Measurements from ENCODE around the gene PACRGL. TPM values are rescaled to one million over a fixed set of nuclear protein-coding genes. Genes with fewer than 3 reads are reported as not detected.
A peak's percentile ranks its signal among the peaks of the same experiment; 100 is the strongest.

The PACRGL gene
- total RNA-seq, 1 experiment from 2014 or later, result 34.9 TPM

GRCh38 chr4:20687864-20688263 lies 12.4 kb upstream of the PACRGL start:
- intact Hi-C loops (cut with micrococcal nuclease; ENCODE audit: unreplicated experiment), result loop anchor here (10.0 kb wide), 1 partner anchor 1463 kb away; no protein-coding TSS in a partner anchor
- POLR2A ChIA-PET (ENCODE audit: low non-redundant PET), result no interaction called here
- no peak for DNase-seq (ENCODE audit: low spot score)
- Histone ChIP-seq H3K27me3 (replicated peaks; ENCODE audit: insufficient read depth, low read depth, low read length, poor library complexity) (no peaks in the 10 kb centered on the region), H3K27ac (ENCODE audit: low read depth, low read length, poor library complexity, severe bottlenecking) (no peak overlapping the region), H3K36me3 (ENCODE audit: insufficient read depth, low read length, poor library complexity, severe bottlenecking) (no peaks in the 10 kb centered on the region), H3K4me1 (ENCODE audit: insufficient read depth, low read length, poor library complexity, severe bottlenecking) (no peaks in the 10 kb centered on the region), H3K9me3 (ENCODE audit: low read depth, low read length, poor library complexity, severe bottlenecking) (no peaks in the 10 kb centered on the region), H3K4me3 (ENCODE audit: low read depth, low read length, poor library complexity, severe bottlenecking) (no peak overlapping the region)
- BruUV-seq (replicated peaks), result no TSS peak
- CTCF ChIA-PET, result interaction anchor here (0.5 to 0.7 kb wide), 2 partner anchors 148 to 259 kb away, joined by 4 to 5 read pairs; no protein-coding TSS in a partner anchor
- no peak for TF ChIP-seq EZH2 (IDR thresholded peaks at IDR 0.05; ENCODE audit: borderline replicate concordance, low read depth, low read length, poor library complexity, severe bottlenecking)
- TF ChIP-seq, protein P1, sequence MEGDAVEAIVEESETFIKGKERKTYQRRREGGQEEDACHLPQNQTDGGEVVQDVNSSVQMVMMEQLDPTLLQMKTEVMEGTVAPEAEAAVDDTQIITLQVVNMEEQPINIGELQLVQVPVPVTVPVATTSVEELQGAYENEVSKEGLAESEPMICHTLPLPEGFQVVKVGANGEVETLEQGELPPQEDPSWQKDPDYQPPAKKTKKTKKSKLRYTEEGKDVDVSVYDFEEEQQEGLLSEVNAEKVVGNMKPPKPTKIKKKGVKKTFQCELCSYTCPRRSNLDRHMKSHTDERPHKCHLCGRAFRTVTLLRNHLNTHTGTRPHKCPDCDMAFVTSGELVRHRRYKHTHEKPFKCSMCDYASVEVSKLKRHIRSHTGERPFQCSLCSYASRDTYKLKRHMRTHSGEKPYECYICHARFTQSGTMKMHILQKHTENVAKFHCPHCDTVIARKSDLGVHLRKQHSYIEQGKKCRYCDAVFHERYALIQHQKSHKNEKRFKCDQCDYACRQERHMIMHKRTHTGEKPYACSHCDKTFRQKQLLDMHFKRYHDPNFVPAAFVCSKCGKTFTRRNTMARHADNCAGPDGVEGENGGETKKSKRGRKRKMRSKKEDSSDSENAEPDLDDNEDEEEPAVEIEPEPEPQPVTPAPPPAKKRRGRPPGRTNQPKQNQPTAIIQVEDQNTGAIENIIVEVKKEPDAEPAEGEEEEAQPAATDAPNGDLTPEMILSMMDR (conservative IDR thresholded peaks at IDR 0.05; ENCODE audit: low read depth, low read length), result no peak

DNA sequence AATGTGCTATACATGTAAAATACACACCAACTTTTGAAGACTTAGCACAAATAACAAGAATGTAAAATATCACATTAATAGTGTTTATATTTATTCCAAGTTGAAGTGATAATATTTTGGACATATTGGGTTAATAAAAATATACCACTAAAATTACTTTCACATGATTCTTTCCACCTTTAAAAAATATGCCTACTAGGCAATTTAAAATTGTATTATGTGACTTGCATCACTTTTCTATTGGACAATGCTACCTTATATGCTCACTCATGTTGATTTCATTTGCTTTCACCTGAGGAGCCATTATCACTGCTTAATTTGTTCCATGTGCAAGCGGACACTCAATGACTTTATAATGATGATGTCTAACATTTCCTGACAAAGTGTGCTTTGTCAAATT lies 3.4 kb upstream of the PACRGL start:
- no peaks in the 10 kb centered on the region for H3K9me3 ChIP-seq (ENCODE audit: low read depth, low read length, poor library complexity, severe bottlenecking)
- H3K36me3 ChIP-seq (ENCODE audit: insufficient read depth, low read length, poor library complexity, severe bottlenecking), result no peaks in the 10 kb centered on the region
- no peak for TF ChIP-seq EZH2 (IDR thresholded peaks at IDR 0.05; ENCODE audit: borderline replicate concordance, low read depth, low read length, poor library complexity, severe bottlenecking)
- TF ChIP-seq, protein P1 (conservative IDR thresholded peaks at IDR 0.05; ENCODE audit: low read depth, low read length), result no peak
- DNase-seq (ENCODE audit: low spot score), result no peak
- peaks cover 14% of the 10 kb centered on the region for H3K4me1 ChIP-seq (ENCODE audit: insufficient read depth, low read length, poor library complexity, severe bottlenecking)
- no peaks in the 10 kb centered on the region for H3K27me3 ChIP-seq (replicated peaks; ENCODE audit: insufficient read depth, low read depth, low read length, poor library complexity)
- intact Hi-C loops (cut with micrococcal nuclease; ENCODE audit: unreplicated experiment), result no loop called here
- ChIA-PET CTCF (no interaction called here), POLR2A (ENCODE audit: low non-redundant PET) (no interaction called here)
- H3K4me3 ChIP-seq (ENCODE audit: low read depth, low read length, poor library complexity, severe bottlenecking), result no peak overlapping the region
- H3K27ac ChIP-seq (ENCODE audit: low read depth, low read length, poor library complexity, severe bottlenecking), result no peak overlapping the region
- BruUV-seq (replicated peaks), result no TSS peak

- Histone ChIP-seq H3K36me3 (ENCODE audit: insufficient read depth, low read length, poor library complexity, severe bottlenecking) (no peaks in the 10 kb centered on the region), H3K9me3 (ENCODE audit: low read depth, low read length, poor library complexity, severe bottlenecking) (no peaks in the 10 kb centered on the region), H3K4me1 (ENCODE audit: insufficient read depth, low read length, poor library complexity, severe bottlenecking) (peaks cover 14% of the 10 kb centered on the region), H3K27me3 (replicated peaks; ENCODE audit: insufficient read depth, low read depth, low read length, poor library complexity) (no peaks in the 10 kb centered on the region), H3K4me3 (ENCODE audit: low read depth, low read length, poor library complexity, severe bottlenecking) (no peak overlapping the region), H3K27ac (ENCODE audit: low read depth, low read length, poor library complexity, severe bottlenecking) (no peak overlapping the region)
- TF ChIP-seq, protein P1 (conservative IDR thresholded peaks at IDR 0.05; ENCODE audit: low read depth, low read length), result 0 out of 2 replicates have a peak, but pooled peaks have one; percentile 13
- TF ChIP-seq EZH2 (IDR thresholded peaks at IDR 0.05; ENCODE audit: borderline replicate concordance, low read depth, low read length, poor library complexity, severe bottlenecking), result no peak
- no TSS peak for BruUV-seq (replicated peaks)
- peak; percentile 36 for DNase-seq (ENCODE audit: low spot score)
- ChIA-PET POLR2A (ENCODE audit: low non-redundant PET) (no interaction called here), CTCF (interaction anchor here (2.0 kb wide), 1 partner anchor 13 kb away, joined by 6 read pairs; no protein-coding TSS in a partner anchor)
- intact Hi-C loops (cut with micrococcal nuclease; ENCODE audit: unreplicated experiment), result no loop called here
These were observed 1.9 kb upstream of the PACRGL start for GRCh38 chr4:20698382-20698781.
